Loucy (cell line): ENCODE data around the gene TAOK2.
"Not testable (repeated sequence)": the region's sequence is repeated elsewhere in the genome, so short reads cannot be mapped to it uniquely, and the experiment has no call there.

Experiments used
- H2AFZ ChIP-seq: fragments of 200-600 bp; sonication (generic); 2 replicates; pipeline ENCODE4 v1.6.0; 2016; ENCODE audit warnings: antibody characterized with exemption, mild to moderate bottlenecking, low read length, moderate library complexity
- H3F3A ChIP-seq: fragments of 200-600 bp; 2 replicates; pipeline ENCODE4 v1.6.0; 2016; ENCODE audit warnings: antibody characterized with exemption, low read depth, mild to moderate bottlenecking
- H3K27me3 ChIP-seq: fragments of 200-600 bp; sonication (generic); 2 replicates; pipeline ENCODE4 v1.6.1; 2014; ENCODE audit warnings: low read length, mild to moderate bottlenecking; ENCODE audit not compliant: insufficient read depth, poor library complexity, severe bottlenecking
- H3K36me3 ChIP-seq: fragments of 200-600 bp; sonication (generic); 2 replicates; pipeline ENCODE4 v1.6.1; 2016; ENCODE audit warnings: low read length; ENCODE audit not compliant: insufficient read depth
- H3K4me1 ChIP-seq: fragments of 200-600 bp; sonication (generic); 2 replicates; pipeline ENCODE4 v1.5.1; 2014; ENCODE audit warnings: low read length, mild to moderate bottlenecking; ENCODE audit not compliant: insufficient read depth, poor library complexity, severe bottlenecking
- H3K4me2 ChIP-seq: fragments of 200-600 bp; sonication (generic); 2 replicates; pipeline ENCODE4 v1.6.0; 2014; ENCODE audit warnings: antibody characterized with exemption, low read length, low read depth, mild to moderate bottlenecking; ENCODE audit not compliant: poor library complexity, severe bottlenecking
- H3K4me3 ChIP-seq: fragments of 200-600 bp; sonication (generic); 2 replicates; pipeline ENCODE4 v1.5.1; 2014; ENCODE audit warnings: low read length, mild to moderate bottlenecking, mixed read lengths; ENCODE audit not compliant: poor library complexity, severe bottlenecking
- H3K79me2 ChIP-seq: fragments of 200-600 bp; sonication (generic); 2 replicates; pipeline ENCODE4 v1.6.1; 2014; ENCODE audit warnings: low read length; ENCODE audit not compliant: insufficient read depth
- H3K9ac ChIP-seq: fragments of 200-600 bp; sonication (generic); 2 replicates; pipeline ENCODE4 v1.6.0; 2014; ENCODE audit warnings: mild to moderate bottlenecking, low read depth, low read length, moderate library complexity; ENCODE audit not compliant: poor library complexity, severe bottlenecking
- H3K9me2 ChIP-seq: fragments of 200-600 bp; sonication (generic); replicated peaks from 2 replicates; pipeline ENCODE4 v1.6.1; 2016; ENCODE audit warnings: low read depth, low read length, mixed read lengths
- H3K9me3 ChIP-seq: fragments of 200-600 bp; sonication (generic); 2 replicates; pipeline ENCODE4 v1.6.1; 2014; ENCODE audit warnings: mild to moderate bottlenecking, antibody characterized with exemption, low read length, low read depth; ENCODE audit not compliant: insufficient read depth
- H4K20me1 ChIP-seq: fragments of 200-600 bp; sonication (generic); 2 replicates; pipeline ENCODE4 v1.6.0; 2014; ENCODE audit warnings: antibody characterized with exemption, low read length, mild to moderate bottlenecking; ENCODE audit not compliant: insufficient read depth, poor library complexity, severe bottlenecking
- CTCF ChIP-seq: fragments of 200-600 bp; sonication (generic); conservative IDR thresholded peaks from 2 replicates; pipeline ENCODE4 v1.5.1; 2014; ENCODE audit warnings: mild to moderate bottlenecking, antibody characterized with exemption, low read length
- EZH2phosphoT487 ChIP-seq: fragments of 200-600 bp; IDR thresholded peaks from 2 replicates; pipeline ENCODE4 v1.6.1; 2018; ENCODE audit warnings: antibody characterized with exemption, mild to moderate bottlenecking, moderate library complexity, borderline replicate concordance

Gene TAOK2

GRCh38 chr16:29951625-29952365, 21.9 kb upstream of the TAOK2 start:
- no peaks in the 10 kb centered on the region for H3F3A ChIP-seq
- TF ChIP-seq CTCF (no peak), EZH2phosphoT487 (no peak)

GRCh38 chr16:29958756-29959155, 14.9 kb upstream of the TAOK2 start:
- H3K27me3 ChIP-seq = no peaks in the 10 kb centered on the region
- H2AFZ ChIP-seq = no peak overlapping the region
- no peak overlapping the region for H3K9ac ChIP-seq
- no peaks in the 10 kb centered on the region for H3K36me3 ChIP-seq
- H3K9me2 ChIP-seq = no peaks in the 10 kb centered on the region
- H3K9me3 ChIP-seq = no peaks in the 10 kb centered on the region
- H3K79me2 ChIP-seq = peaks cover 6% of the 10 kb centered on the region
- TF ChIP-seq CTCF = no peak
- TF ChIP-seq EZH2phosphoT487 = no peak
- H3K4me3 ChIP-seq = no peak overlapping the region
- no peak overlapping the region for H3K4me2 ChIP-seq
- peaks cover 19% of the 10 kb centered on the region for H3K4me1 ChIP-seq
- no peaks in the 10 kb centered on the region for H3F3A ChIP-seq
- H4K20me1 ChIP-seq = no peaks in the 10 kb centered on the region

More at GRCh38 chr16:29951625-29952365, 21.9 kb upstream of the TAOK2 start:
- Histone ChIP-seq H4K20me1 (no peaks in the 10 kb centered on the region), H3K4me3 (no peak overlapping the region), H3K4me2 (no peak overlapping the region), H3K9me3 (no peaks in the 10 kb centered on the region; the same call in 1 of the 2 replicates), H3K9ac (no peak overlapping the region), H3K27me3 (no peaks in the 10 kb centered on the region), H3K36me3 (no peaks in the 10 kb centered on the region), H3K4me1 (no peaks in the 10 kb centered on the region), H3K79me2 (no peaks in the 10 kb centered on the region), H3K9me2 (no peaks in the 10 kb centered on the region), H2AFZ (no peak overlapping the region)

- H3K4me1 ChIP-seq = peaks cover 19% of the 10 kb centered on the region
- no peaks in the 10 kb centered on the region for H3K27me3 ChIP-seq
- no peak overlapping the region for H2AFZ ChIP-seq
- no peak overlapping the region for H3K4me2 ChIP-seq
- H3K36me3 ChIP-seq = no peaks in the 10 kb centered on the region
- peaks cover 6% of the 10 kb centered on the region for H3K79me2 ChIP-seq
- H4K20me1 ChIP-seq = no peaks in the 10 kb centered on the region
- no peaks in the 10 kb centered on the region for H3K9me3 ChIP-seq
- TF ChIP-seq CTCF (no peak), EZH2phosphoT487 (no peak)
- H3K9ac ChIP-seq = no peak overlapping the region
- no peak overlapping the region for H3K4me3 ChIP-seq
- H3K9me2 ChIP-seq = no peaks in the 10 kb centered on the region
- no peaks in the 10 kb centered on the region for H3F3A ChIP-seq
Observed at GRCh38 chr16:29959293-29959692, 14.4 kb upstream of the TAOK2 start.

GRCh38 chr16:29959821-29960220, 13.8 kb upstream of the TAOK2 start:
- H3K4me1 ChIP-seq = peaks cover 19% of the 10 kb centered on the region
- H3K9ac ChIP-seq, H3K9me2 ChIP-seq, H2AFZ ChIP-seq, H3K4me2 ChIP-seq, H3K36me3 ChIP-seq, H3K9me3 ChIP-seq, H4K20me1 ChIP-seq, H3F3A ChIP-seq, H3K79me2 ChIP-seq, H3K27me3 ChIP-seq, H3K4me3 ChIP-seq: not testable (repeated sequence)
